HS-27A (cell line): Measurements from ENCODE around the gene HOXA6.

Experiments used
- DNase-seq: peaks from one replicate; pipeline ENCODE4 v3.0.0-alpha.2; 2012; ENCODE audit warnings: low read depth, missing footprints

HOXA6 gene

DNA sequence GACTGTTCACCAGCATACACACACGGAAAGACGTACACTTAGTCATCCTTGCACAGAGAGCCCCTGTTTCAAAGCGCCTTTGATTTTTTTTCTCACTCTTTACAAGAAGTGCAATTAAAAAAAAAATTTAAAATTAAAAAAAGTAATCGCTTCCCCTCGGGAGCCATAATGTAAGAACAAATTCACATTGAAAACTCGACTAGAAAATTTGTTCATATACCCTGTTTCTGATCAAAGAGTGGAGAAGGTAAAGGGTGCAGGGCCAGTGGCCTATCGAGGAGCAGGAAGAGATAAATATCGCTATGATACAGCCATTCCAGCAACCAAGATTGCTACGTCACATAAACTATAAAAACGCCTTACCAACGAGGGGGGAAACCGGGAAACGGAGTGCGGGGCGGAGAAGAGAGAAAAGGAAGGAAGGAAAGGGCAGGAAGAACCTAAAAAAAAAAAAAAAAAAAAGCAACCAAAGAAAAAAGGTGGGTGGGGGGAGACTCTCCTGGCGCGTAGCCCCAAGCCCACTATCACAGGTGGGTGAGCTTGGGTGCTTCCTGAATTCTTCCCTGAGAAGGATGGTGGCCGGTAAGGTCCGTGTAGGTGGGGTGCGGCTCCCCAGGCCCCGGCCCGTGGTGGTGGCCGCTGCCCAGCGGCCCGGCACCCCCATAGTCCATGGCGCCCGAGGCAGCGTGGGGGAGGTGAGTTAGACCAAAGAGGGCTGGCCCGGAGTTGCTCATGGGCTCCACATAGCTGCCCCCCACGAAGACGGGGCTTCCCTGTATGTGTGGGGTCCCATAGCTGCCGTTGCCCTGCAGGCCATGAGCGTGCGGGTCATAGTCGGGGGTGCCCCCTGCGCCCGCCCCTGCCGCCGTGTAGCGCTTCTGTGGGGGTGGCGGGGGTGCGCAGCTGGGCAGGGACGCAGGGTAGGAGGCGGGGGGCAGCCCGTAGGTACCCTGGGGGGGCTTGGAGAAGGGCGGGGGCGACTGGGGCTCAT lies 39.9 kb downstream of the HOXA6 start:
- no peak for DNase-seq

DNA sequence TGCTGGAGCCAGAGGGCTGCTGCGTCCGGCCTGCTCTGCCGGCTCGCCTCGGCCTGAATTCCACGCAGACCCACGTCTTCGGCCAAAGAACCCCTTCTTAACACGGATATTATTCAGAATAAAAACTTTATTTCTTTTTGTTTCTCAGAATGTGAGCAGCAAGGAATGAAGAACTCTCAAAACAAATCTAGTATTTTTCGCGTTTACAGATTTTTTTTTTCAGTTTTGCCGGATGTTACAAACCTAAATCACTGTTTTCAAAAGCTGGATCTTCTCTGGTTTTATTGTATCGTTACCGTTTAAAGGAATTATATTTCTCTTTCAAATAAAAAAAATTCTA lies 40.7 kb downstream of the HOXA6 start:
- no peak for DNase-seq

GRCh38 chr7:27106181-27106900 lies 41.2 kb downstream of the HOXA6 start:
- DNase-seq: no peak

DNA sequence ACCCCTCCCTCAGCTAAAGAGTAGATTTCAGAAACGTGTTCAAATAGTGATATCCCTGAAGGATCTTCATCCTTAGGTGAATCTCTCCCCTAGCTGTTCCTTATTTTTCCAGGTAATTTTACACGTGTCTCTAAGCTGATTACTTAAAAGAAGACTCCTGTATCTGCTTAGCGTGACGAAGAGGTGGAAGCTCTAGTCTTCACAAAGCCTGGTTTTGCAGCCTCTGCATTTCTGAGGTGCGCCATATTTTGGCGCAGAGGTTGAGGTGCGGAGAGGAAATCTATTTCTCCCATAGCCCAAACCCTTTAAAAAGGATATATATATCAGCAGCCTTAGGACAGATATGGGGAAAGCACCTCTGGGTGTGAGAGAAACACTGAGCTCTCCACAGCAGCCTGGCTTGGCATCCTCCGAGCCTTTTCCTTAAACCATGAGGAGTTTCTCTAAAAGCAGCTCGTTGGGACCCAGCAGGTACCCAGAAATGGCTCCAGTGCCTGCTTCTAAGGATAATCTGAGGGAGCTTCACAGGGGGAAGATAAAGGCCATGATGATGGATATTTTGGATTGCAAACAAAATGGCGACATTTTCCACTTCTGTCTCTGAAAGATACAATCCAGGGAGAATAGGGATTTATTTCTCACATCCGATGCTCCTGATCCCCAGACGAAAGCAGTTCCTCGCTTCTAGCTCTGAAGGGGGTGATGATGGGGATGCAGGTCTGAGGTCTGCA lies 42.1 kb downstream of the HOXA6 start:
- DNase-seq: no peak

DNA sequence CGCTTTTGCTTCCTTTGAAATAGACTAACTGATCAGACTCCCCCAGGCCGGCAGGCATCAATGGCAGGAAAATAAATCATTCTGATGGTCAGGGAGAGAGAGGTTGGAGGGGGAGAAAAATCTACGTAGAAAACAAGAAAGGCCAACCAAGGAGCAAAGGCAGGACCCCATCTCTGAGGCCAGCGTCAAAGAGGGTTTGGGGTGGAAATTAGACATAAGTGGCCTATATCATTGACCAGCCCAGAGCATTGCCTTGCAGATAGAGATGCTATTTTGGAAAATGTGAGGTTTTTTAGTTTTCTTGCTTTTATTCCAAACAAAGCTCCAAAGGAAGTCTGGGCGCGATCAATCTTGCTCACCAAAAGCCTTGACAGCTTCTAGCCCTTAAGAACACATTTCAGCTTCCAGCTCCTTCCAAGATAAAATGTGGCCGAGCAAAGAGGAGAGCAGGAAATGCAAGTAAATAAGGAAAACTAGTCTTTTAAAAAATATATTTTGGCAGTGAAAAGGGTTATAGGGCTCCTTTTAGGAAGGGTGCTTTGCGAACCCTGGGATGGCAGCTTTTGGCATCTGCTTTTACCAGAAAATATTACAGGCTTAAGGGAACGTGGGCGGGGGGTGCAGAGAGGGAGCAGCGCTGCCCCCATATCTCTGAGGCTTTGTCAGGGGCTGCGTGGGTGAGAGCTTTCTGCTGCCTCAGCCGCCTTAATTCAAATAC lies 43.1 kb downstream of the HOXA6 start:
- no peak for DNase-seq

GRCh38 chr7:27103489-27104226 lies 43.9 kb downstream of the HOXA6 start:
- DNase-seq: no peak

- no peak for DNase-seq
Observed at GRCh38 chr7:27102581-27103442, 44.8 kb downstream of the HOXA6 start, which contains the start of gene HOXA2. Gene HOXA2 (minus strand): TSS chr7:27102683. CDS start chr7:27102500, 183 bp downstream.

DNA sequence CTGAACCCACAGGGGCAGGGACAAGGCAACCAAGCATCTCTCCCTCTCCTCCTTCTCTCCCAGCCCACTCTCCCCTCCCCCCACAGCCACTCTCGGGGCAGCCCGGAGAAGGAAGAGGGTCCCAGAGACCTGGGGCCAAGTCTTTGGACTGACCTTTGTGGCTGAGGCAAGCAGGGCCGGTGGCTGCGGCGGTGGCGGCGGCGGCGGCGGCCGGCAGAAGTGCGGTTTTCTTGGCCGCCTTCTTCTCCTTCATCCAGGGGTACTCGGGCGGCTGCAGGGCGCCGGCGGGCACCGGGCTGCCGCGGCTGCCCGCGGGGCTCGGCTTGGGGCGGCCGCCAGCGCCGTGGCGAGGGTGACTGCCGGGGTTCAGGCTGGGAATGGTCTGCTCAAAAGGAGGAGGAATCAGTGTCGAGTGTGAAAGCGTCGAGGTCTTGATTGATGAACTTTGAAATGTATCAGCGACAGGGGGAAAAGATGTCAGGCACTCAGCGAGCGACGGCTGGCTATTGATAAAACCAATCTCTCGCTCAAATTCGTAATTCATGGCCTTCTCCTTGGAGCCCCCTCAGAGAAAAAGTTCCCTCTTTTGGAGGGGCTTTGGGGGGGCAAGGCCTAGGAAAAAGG lies 45.5 kb downstream of the HOXA6 start:
- no peak for DNase-seq

GRCh38 chr7:27101171-27101956 lies 46.2 kb downstream of the HOXA6 start:
- no peak for DNase-seq

GRCh38 chr7:27100694-27101170 lies 46.8 kb downstream of the HOXA6 start:
- no peak for DNase-seq

- no peak for DNase-seq
Observed at GRCh38 chr7:27099453-27100370, 47.9 kb downstream of the HOXA6 start.

GRCh38 chr7:27098578-27099451 lies 48.8 kb downstream of the HOXA6 start:
- no peak for DNase-seq

DNA sequence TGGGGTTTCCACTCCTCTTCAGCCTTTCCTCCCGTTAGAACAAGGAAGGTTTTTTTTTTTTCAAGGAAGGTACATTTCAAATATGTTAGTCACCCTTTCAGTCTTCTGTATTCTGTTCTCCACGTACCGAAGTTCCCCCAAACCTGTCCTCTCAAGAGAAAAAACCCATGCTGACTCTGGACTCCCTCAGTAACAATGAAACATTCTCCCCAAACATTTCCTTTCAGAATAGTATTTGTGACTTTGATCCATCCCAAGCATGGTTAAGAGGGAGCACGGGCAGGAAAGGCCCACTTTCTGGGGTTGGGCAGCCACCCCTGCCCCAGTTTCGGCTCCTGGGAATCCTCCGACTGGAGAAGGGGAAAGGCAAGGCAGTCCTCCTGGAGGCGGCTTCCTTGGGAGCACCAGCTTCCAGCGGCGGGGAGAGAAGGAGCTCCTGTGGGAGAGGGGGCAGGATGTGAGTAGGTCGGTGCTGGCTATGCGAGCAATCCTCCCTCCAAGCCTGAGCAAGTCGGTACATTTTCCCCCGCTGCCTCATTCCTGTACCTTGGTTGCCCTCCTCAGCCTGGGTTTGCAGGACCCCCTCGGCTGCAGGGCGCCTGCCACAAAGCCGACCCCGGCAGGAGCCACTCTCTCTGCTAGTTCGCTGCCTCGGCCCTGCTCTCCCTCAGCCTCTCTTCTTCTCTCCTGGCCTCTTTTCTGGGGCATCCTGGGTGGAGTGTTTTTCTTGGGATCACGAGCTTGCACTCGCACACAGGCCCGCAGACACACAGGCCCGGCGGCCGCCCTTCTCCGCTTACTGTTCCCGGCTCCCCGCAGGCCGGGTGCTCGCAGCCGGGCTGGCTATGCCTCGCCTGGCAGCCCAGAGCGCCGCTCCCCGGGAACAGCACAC lies 49.6 kb downstream of the HOXA6 start:
- DNase-seq: no peak

DNA sequence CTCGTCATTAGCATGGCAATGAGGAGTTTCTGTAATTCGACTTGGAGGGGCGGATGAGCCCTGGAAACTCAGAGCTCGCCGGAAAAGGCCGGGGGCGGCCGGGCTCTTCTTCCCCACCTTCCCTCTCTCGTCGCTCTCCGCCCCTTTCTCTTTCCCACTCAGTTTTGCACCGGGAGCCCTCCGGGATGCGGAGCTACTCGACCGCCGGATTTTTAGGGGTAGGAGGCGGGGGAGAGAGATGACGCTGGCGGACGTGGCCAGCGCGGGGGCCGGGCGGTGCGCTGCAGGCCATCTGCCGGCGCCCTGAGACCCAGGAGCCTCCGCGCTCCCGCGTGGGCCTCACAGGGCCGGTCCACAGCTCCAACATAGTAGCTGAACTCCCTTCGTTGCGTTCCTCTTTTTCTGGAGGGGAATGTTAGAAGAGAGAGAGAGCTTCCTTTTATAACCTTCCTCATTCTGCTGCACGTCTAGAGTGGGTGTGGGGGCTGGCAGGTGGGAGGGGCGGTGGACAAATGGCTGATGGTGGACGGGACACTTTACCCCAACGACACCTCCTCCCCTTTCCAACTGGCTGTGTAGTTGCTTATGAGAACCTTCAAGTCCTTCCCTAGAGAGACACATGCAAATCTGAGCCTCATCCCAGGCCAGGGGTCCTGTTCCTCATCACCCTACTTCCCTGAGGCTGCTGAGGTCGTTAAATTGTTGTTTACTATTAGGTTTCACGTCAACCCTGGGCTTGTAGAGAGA lies 50.6 kb downstream of the HOXA6 start:
- DNase-seq: no peak
